Measurements from ENCODE around the gene COPG2.
"Not testable (repeated sequence)": the region's sequence is repeated elsewhere in the genome, so short reads cannot be mapped to it uniquely, and the experiment has no call there.

DNA sequence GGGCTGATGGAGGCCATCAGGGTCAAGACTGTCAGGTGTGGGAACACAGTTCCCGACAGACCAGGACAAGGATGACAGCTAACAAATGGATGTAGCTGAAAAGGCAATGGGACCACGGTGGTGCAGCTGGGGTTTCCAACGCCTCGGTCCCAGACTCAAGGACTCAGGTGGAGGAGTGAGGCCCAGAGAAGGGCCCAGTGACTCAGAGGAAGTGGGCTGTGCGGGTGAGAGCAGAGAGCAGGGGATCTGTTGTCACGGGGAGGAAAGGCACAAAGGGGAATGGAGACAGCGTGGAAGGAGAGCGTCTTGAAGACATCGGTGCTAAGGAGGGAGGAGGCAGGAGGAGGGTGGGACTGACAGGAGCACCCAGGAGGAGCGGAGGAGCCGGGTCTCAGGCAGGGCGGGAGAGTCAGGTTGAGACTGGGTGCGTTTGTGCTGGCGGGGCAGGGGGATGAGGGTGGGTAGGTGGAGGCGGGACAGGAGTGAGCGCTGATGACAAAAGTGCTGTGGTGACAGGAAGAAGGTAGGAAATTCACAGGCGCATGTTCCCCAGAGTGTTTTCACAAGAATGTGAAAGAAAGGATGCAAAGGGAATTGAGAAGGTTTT, 144.9 kb downstream of the COPG2 start:
- TF ChIP-seq, protein P1, sequence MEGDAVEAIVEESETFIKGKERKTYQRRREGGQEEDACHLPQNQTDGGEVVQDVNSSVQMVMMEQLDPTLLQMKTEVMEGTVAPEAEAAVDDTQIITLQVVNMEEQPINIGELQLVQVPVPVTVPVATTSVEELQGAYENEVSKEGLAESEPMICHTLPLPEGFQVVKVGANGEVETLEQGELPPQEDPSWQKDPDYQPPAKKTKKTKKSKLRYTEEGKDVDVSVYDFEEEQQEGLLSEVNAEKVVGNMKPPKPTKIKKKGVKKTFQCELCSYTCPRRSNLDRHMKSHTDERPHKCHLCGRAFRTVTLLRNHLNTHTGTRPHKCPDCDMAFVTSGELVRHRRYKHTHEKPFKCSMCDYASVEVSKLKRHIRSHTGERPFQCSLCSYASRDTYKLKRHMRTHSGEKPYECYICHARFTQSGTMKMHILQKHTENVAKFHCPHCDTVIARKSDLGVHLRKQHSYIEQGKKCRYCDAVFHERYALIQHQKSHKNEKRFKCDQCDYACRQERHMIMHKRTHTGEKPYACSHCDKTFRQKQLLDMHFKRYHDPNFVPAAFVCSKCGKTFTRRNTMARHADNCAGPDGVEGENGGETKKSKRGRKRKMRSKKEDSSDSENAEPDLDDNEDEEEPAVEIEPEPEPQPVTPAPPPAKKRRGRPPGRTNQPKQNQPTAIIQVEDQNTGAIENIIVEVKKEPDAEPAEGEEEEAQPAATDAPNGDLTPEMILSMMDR (IDR thresholded peaks at IDR 0.05), result not testable (repeated sequence)
- TF ChIP-seq POLR2A (IDR thresholded peaks at IDR 0.05), result not testable (repeated sequence)

Data from thyroid gland (tissue), 4 donors.